ENCODE data around the gene MX2.
"Not testable (repeated sequence)": the region's sequence is repeated elsewhere in the genome, so short reads cannot be mapped to it uniquely, and the experiment has no call there.

The MX2 gene

DNA sequence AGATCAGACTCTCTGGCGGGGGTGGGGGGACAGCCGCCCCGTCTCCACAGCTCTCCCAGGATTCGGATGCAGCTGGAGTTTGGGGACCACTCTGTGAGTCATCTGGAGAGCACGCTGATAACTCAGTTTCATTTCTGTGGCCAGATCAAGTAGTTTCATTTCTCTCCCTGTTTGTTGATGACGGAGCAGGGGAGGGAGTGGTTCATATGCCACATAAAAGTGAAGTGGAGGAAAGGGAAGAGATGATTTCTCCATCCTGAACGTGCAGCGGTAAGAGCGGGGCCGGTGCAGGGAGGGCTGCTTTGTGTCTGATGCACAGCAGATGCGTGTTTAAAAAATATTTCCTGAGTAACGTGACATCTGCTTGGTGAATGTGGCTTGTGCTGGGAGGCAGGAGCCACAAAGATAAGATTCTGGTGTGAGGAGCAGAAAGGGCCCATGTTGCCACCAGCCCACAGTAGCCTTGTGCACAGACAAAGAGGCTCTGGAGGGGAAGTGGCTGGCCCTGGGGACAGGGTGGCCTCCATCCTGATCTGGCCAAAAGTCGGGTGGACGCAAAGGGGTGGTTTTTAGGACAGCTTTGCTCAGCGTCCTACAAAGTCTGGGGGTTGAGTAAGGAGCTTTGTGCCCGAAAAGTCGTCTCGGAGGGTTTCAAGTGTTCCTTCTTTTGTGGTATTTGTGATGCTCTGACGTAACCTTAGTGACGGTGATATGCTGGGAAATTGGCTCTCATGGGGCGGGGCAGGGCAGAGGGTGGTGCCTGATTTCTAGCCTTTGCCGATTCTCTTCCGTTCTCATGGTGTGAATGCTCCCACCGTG lies at the start of gene MX2:
Gene MX2, plus strand, starts transcription at position 242 of the 819 bp plus-strand sequence. CDS start 14,880 bp downstream, outside the sequence.
- no peaks in the 10 kb centered on the region for H3K36me3 ChIP-seq (ENCODE audit: control insufficient read depth, insufficient read depth, low read length)
- H3K27ac ChIP-seq (ENCODE audit: low read depth, low read length) = peak within 1 kb of the TSS; percentile 70
- H3K4me3 ChIP-seq (ENCODE audit: low read length) = peak within 1 kb of the TSS; percentile 58
- no peaks in the 10 kb centered on the region for H3K27me3 ChIP-seq (ENCODE audit: control insufficient read depth, insufficient read depth, low read length)
- H3K4me1 ChIP-seq (ENCODE audit: control insufficient read depth, insufficient read depth, low read length) = no peaks in the 10 kb centered on the region
- peak within 1 kb of the TSS; percentile 49 for H3K9ac ChIP-seq (ENCODE audit: low read length)

DNA sequence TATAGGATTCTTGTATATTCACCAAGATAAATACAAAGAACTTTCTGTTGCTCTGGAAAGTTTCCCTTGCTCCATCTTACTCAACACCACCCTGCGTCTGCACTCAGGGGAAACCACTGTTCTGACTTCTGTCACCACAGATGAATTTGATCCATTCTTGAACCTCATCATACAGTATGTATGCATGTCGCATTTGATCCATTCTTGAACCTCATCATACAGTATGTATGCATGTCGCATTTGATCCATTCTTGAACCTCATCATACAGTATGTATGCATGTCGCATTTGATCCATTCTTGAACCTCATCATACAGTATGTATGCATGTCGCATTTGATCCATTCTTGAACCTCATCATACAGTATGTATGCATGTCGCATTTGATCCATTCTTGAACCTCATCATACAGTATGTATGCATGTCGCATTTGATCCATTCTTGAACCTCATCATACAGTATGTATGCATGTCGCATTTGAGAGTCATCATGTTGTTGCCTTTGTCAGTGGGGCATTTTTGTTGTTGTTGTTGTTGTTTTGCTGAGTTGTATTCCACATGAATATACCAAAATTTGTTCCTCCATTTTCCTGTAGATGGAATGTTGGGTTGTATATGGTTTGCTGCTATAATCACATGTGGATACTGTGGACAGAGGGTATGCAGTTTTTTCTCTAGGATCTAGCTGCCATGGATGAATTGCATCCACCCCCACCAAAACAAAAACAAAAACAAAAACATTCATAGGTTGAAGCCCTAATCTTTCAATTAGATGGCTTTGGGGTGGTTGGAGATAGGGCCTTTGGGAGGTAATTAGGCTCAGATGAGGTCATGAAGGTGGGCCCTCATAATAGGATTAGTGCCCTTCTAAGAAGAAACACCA lies 48.3 kb upstream of the MX2 start:
- H3K9ac ChIP-seq (ENCODE audit: low read length); H3K4me1 ChIP-seq (ENCODE audit: control insufficient read depth, insufficient read depth, low read length); H3K27ac ChIP-seq (ENCODE audit: low read depth, low read length); H3K36me3 ChIP-seq (ENCODE audit: control insufficient read depth, insufficient read depth, low read length); H3K4me3 ChIP-seq (ENCODE audit: low read length): not testable (repeated sequence)
- H3K27me3 ChIP-seq (ENCODE audit: control insufficient read depth, insufficient read depth, low read length) = peaks cover 11% of the 10 kb centered on the region

DNA sequence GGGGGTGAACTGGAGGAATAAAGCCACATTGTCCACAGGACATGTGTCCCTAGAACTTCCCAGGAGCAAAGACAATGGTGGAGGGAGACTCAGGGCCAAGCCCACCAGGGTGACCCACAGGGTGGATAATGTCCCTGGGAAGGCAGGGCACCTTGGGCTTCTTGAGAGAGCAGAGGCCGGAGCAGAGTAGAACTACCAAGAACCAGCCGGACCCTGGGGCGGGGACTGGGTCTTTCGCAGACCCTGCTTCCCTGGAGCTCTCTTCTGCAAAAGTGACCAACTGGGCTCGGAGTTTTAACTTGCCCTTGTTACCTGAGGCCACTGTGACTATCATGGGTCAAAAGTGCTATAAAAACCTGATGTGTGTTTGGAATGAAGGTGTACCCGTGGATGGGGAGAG lies 46.1 kb upstream of the MX2 start:
- Histone ChIP-seq H3K27me3 (ENCODE audit: control insufficient read depth, insufficient read depth, low read length) (peaks cover 11% of the 10 kb centered on the region), H3K36me3 (ENCODE audit: control insufficient read depth, insufficient read depth, low read length) (no peaks in the 10 kb centered on the region), H3K4me1 (ENCODE audit: control insufficient read depth, insufficient read depth, low read length) (no peaks in the 10 kb centered on the region), H3K9ac (ENCODE audit: low read length) (no peak overlapping the region), H3K27ac (ENCODE audit: low read depth, low read length) (no peak overlapping the region), H3K4me3 (ENCODE audit: low read length) (no peak overlapping the region)

DNA sequence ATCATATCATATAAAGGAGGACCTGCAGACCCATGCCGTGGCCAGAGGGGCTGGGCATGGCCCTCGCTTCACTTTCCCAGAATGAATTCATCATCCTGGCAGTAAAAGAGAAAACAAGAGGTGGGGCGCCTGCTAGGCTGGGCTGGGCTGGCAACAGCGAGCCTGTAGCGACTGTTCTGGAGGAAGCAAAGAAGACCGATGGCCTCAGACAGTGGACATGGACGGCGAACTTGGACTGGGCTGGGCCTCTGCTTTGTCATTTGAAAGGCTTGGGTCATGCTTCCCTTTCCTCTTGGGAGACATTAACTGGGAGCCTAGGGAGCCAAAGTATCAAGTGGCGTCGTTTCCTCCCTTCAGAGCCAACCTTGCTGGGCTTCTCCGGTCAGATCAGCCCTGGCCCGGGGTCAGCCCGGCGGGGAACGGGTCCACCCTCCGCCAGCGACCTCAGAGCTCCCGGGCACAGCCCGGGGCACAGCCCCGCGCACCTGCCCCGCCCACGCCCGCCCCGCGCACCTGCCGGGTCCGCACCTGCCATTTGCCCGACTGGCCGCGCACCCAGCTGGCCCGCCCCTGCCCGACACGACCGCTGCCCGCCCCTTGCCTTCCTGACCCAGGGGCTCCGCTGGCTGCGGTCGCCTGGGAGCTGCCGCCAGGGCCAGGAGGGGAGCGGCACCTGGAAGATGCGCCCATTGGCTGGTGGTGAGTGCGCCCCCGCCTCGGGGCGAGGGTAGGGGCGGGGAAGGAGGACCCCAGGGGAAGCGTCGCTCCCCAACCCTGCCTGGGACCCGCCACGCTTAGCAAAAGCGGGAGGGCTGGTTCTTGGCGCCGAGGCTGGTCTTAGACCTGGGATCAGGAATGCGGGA lies 45.4 kb upstream of the MX2 start, which contains the start of gene FAM3B:
Gene FAM3B, plus strand, starts transcription at position 602 of the 863 bp plus-strand sequence. Its CDS starts 79 bp downstream, at position 681.
- H3K36me3 ChIP-seq (ENCODE audit: control insufficient read depth, insufficient read depth, low read length) = no peaks in the 10 kb centered on the region
- no peak within 1 kb of the TSS for H3K9ac ChIP-seq (ENCODE audit: low read length)
- no peaks in the 10 kb centered on the region for H3K4me1 ChIP-seq (ENCODE audit: control insufficient read depth, insufficient read depth, low read length)
- H3K4me3 ChIP-seq (ENCODE audit: low read length) = peak within 1 kb of the TSS; percentile 28
- peaks cover 11% of the 10 kb centered on the region for H3K27me3 ChIP-seq (ENCODE audit: control insufficient read depth, insufficient read depth, low read length)
- H3K27ac ChIP-seq (ENCODE audit: low read depth, low read length) = no peak within 1 kb of the TSS

DNA sequence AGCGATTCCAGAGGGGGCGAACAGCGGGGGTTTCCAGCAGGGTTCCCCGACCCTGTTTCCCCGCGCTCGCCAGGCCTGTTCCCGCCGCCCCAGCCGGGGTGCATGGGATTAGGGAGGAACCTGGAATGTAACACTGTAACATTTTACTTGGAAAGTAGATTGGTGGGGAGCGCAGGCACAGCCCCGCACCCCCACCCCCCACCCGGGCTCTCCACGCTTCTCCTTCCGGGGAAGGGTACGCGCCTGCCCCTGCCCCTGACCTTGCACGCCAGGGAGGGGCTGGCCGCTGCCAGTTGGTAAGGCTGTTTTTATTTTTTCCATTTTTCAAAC lies 44.8 kb upstream of the MX2 start:
- H3K27ac ChIP-seq (ENCODE audit: low read depth, low read length) = no peak overlapping the region
- H3K27me3 ChIP-seq (ENCODE audit: control insufficient read depth, insufficient read depth, low read length) = peaks cover 11% of the 10 kb centered on the region
- H3K4me3 ChIP-seq (ENCODE audit: low read length) = peak overlapping the region; percentile 22
- no peaks in the 10 kb centered on the region for H3K4me1 ChIP-seq (ENCODE audit: control insufficient read depth, insufficient read depth, low read length)
- H3K36me3 ChIP-seq (ENCODE audit: control insufficient read depth, insufficient read depth, low read length) = no peaks in the 10 kb centered on the region
- H3K9ac ChIP-seq (ENCODE audit: low read length) = no peak overlapping the region

DNA sequence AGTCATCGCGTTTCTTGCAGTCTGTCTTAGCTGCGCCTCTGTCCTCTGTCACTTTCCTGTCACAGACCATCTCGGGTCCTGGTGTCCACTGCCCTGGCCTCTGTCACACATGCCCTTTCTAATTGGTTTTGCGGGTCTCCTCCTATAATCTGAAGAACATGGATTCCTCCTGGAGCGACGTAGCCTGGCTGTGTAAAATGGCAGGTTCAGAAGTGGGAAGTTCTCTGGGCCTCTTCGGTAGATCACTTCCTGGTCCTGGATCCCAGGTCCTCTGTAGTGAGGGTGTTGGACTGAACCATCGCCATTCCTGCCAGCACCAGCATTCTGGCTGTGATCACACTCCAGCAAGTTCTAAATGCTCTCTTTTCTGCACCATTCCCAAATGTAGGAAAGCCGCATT lies 44.4 kb upstream of the MX2 start:
- H3K27me3 ChIP-seq (ENCODE audit: control insufficient read depth, insufficient read depth, low read length) = peaks cover 11% of the 10 kb centered on the region
- no peaks in the 10 kb centered on the region for H3K36me3 ChIP-seq (ENCODE audit: control insufficient read depth, insufficient read depth, low read length)
- H3K27ac ChIP-seq (ENCODE audit: low read depth, low read length) = no peak overlapping the region
- H3K4me3 ChIP-seq (ENCODE audit: low read length) = no peak overlapping the region
- no peak overlapping the region for H3K9ac ChIP-seq (ENCODE audit: low read length)
- H3K4me1 ChIP-seq (ENCODE audit: control insufficient read depth, insufficient read depth, low read length) = no peaks in the 10 kb centered on the region

- H3K4me1 ChIP-seq (ENCODE audit: control insufficient read depth, insufficient read depth, low read length) = no peaks in the 10 kb centered on the region
- H3K27ac ChIP-seq (ENCODE audit: low read depth, low read length) = no peak overlapping the region
- no peak overlapping the region for H3K4me3 ChIP-seq (ENCODE audit: low read length)
- peaks cover 11% of the 10 kb centered on the region for H3K27me3 ChIP-seq (ENCODE audit: control insufficient read depth, insufficient read depth, low read length)
- no peaks in the 10 kb centered on the region for H3K36me3 ChIP-seq (ENCODE audit: control insufficient read depth, insufficient read depth, low read length)
- no peak overlapping the region for H3K9ac ChIP-seq (ENCODE audit: low read length)
Observed at GRCh38 chr21:41318218-41318617, 43.6 kb upstream of the MX2 start.

DNA sequence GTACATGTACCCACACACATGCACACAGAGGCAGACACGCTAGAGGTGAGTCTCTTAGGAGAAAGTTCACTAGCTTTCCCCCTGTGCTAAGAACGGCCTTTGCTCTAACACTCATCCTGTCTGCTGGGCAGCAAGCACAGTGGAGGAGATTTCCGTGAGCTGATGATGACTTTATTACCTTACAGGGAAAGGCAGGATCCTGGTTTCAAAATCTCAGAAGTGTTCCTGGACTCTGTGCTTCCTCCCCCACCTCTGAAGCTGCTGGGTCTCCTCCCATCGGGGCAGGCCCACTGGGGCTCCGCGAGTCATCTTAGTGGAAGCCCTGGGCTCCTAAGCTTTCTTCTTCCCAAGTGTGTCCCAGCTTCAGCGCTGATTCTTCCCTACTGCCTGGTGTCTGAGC lies 42.6 kb upstream of the MX2 start:
- Histone ChIP-seq H3K27ac (ENCODE audit: low read depth, low read length) (no peak overlapping the region), H3K4me1 (ENCODE audit: control insufficient read depth, insufficient read depth, low read length) (no peaks in the 10 kb centered on the region), H3K36me3 (ENCODE audit: control insufficient read depth, insufficient read depth, low read length) (no peaks in the 10 kb centered on the region), H3K9ac (ENCODE audit: low read length) (no peak overlapping the region), H3K27me3 (ENCODE audit: control insufficient read depth, insufficient read depth, low read length) (peaks cover 11% of the 10 kb centered on the region), H3K4me3 (ENCODE audit: low read length) (no peak overlapping the region)

DNA sequence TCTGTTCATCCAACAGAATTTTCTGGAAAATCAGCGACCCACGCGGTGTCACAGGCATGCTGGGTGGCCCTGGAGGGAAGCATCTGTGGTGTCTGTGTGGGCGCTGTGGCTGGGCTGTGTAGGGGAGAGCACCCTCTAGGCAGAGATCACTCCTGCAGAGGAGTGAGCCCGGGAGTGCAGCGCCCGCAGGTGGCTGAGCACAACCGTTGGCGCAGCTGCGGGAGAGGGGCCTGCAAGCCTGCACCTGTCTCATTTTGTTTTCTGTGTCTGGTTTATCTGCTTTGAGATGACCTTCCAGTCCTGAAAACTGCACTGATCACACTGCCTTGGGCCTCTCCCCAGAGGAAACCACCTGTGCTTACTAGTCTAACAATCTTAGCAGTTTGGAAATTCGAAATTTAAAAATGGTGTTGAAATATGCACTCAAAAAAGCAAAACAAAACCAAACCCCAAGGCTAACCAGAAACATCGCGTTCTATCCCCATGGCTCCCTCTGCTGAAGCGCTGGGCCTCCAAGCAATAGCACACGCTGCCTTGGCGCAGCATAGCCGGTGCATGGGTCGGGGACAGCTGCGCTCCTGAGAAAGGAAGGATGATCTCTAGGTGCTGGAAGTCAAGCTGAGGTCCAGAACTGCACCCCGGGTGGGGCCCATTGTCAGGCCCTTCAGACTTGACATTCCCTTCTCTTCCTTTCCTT lies 40.5 kb upstream of the MX2 start:
- Histone ChIP-seq H3K4me1 (ENCODE audit: control insufficient read depth, insufficient read depth, low read length) (no peaks in the 10 kb centered on the region), H3K27ac (ENCODE audit: low read depth, low read length) (no peak overlapping the region)

DNA sequence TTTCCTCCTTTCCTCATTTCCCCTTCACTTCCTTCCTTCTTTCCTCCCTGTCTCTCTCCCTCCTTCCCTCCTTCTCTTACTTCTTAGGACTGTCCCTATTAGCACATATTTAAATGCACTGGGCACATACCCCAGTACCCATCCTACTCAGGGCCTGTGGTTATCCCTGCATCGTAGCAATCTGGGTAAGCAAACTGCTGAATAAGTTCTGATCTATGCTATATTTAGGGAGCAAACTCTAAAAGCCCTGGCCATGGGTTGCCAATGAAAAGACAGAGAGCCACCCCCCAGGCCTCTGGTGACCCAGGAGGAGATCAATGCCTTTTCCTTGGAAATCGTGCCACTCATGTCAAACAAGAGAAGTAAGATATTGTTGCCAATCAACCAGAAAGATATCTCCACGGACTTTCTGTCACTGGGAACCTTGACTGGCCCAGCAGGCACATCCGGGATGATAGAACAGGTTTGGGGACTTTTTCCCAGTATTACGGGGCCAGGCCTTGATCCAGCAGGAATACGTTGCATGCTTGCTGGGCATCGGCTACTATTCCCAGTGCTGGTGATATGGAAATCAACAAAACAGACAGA lies 39.8 kb upstream of the MX2 start:
- no peaks in the 10 kb centered on the region for H3K36me3 ChIP-seq (ENCODE audit: control insufficient read depth, insufficient read depth, low read length)
- H3K27me3 ChIP-seq (ENCODE audit: control insufficient read depth, insufficient read depth, low read length) = peaks cover 3% of the 10 kb centered on the region
- H3K4me3 ChIP-seq (ENCODE audit: low read length) = no peak overlapping the region
- H3K4me1 ChIP-seq (ENCODE audit: control insufficient read depth, insufficient read depth, low read length) = no peaks in the 10 kb centered on the region
- H3K9ac ChIP-seq (ENCODE audit: low read length) = no peak overlapping the region
- H3K27ac ChIP-seq (ENCODE audit: low read depth, low read length) = no peak overlapping the region

More for the DNA sequence above, 40.5 kb upstream of the MX2 start:
- H3K4me3 ChIP-seq (ENCODE audit: low read length) = no peak overlapping the region
- H3K36me3 ChIP-seq (ENCODE audit: control insufficient read depth, insufficient read depth, low read length) = no peaks in the 10 kb centered on the region
- no peak overlapping the region for H3K9ac ChIP-seq (ENCODE audit: low read length)
- H3K27me3 ChIP-seq (ENCODE audit: control insufficient read depth, insufficient read depth, low read length) = peaks cover 3% of the 10 kb centered on the region

- Histone ChIP-seq H3K9ac (ENCODE audit: low read length) (no peak overlapping the region), H3K4me1 (ENCODE audit: control insufficient read depth, insufficient read depth, low read length) (no peaks in the 10 kb centered on the region), H3K4me3 (ENCODE audit: low read length) (no peak overlapping the region), H3K36me3 (ENCODE audit: control insufficient read depth, insufficient read depth, low read length) (no peaks in the 10 kb centered on the region), H3K27ac (ENCODE audit: low read depth, low read length) (no peak overlapping the region), H3K27me3 (ENCODE audit: control insufficient read depth, insufficient read depth, low read length) (peaks cover 3% of the 10 kb centered on the region)
Observed at GRCh38 chr21:41322496-41323382, 39.1 kb upstream of the MX2 start.
